Limb (tissue), 2 donors: ENCODE measurements around the gene LRTM1.
A peak's percentile ranks its signal among the peaks of the same experiment; 100 is the strongest.

Experiments
- DNase-seq, 2 donors: peaks; one replicate each; pipeline ENCODE4 v3.0.0-alpha.2; 2016; ENCODE audit errors: extremely low spot score in 2 of 2

Gene LRTM1

DNA sequence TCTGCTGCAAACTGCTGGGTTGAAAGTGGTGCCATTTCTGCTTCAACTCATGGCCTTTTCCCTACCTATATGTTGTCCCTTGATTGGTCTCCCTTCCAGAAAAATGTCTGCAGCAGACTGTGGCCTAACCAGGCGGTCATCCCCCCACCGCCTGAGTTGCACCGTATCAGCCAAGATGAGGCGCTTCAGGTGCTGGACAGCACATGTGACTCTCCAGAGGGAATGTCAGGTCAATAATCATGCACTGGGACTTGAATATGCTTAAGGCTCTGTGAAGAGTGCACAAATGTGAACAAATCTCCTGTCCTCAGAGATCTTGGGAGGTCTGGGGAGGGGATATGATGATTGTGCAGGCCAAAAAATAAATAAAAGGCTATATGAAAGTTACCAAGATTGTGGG lies 32.2 kb downstream of the LRTM1 start:
- no peak for DNase-seq

DNA sequence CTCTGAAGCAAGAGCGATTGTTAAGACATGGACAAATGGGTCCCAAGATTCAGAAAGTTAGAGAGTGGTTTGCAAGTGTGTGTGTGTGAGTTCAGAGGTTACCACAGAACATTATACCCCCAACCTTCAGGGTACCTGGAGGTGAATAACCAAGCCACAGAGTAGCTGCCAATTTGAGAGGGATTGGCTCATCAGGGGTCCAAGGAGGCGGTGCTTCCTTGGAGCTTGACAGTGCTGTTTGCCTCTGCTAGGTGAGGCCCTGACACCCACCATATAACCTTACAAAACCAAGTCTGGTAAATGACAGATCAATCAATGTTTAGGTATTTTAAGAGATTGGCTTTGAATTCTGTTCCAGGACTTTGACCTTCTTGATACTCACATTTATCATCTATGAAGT lies 35.7 kb downstream of the LRTM1 start:
- no peak for DNase-seq

GRCh38 chr3:54891540-54891897 lies 36.3 kb downstream of the LRTM1 start:
- peak; percentile 73 to 82 for DNase-seq

- no peak for DNase-seq
These were observed 38.1 kb downstream of the LRTM1 start for GRCh38 chr3:54889731-54890130.

DNA sequence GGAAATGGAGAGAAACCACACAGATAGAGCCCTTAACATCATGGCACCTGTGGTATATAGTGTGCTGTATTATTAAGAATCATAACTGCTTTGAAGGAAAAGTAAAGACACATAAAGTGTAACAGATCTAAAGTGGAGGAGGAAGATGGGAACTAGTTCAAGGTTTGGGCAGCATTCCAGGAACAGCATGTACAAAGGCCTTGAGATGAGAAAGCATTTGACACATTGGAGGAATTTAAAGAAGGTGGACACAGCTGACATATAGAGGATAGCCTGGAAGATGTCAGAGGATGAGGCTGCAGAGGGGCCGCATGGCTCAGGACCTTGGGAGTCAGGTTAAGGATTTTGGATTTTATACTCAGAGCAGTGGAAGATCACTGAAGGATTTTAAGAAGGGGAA lies 39.0 kb downstream of the LRTM1 start:
- no peak for DNase-seq

DNA sequence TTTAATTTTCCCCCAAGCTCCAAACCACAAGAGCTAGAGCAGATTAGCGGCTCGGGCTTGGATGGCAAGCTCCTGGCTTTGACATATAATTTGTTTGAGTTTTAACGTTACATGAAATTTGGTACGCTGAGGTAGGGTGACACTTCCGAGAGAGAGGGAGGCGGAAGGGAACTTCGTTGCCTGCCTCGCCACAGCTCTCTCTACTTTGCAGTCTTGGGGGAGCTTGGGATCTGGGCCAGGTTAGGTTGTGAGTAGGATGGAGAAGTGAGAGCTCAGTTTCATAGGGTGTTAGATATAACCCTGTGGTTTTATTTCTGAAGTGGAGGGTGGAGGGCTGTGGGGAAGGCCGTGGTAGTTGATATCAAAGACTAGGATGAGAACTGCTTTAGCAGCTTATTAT lies 39.7 kb downstream of the LRTM1 start:
- no peak for DNase-seq

DNA sequence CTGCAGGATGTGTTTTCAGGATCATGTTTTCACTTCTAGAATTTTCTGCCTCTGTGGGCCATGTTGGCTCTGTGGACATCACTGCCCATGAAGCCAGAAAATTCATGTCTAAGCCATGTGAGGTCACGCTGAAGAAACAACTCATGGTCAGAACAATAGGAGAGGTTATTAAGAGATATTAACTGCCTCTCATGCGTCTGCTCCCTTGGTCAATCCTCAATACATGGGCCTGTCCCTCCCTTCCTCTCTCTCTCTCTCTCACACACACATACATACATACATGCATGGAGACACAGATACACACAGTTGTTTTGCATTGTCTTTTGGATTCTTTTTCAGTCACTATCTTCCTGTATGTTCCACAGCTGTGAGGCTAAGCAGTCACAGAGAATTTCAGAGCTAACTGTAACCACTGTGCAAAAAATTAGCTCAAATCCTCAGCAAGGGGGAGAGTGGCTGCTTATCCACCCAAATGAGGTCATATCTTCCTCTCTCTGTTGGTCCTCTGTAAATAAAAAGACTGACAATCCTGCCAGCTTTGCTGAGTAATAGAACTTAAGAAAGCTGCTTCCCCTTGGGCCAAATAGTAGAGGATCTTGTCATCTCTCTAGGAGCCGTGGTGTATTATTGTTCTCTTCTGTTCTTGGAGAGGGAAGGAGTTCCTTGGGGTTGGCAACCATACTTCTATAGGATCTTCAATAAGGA lies 45.6 kb downstream of the LRTM1 start:
- DNase-seq = peak in 1 of 2 donors; percentile 56

GRCh38 chr3:54878145-54878544 lies 49.7 kb downstream of the LRTM1 start:
- no peak for DNase-seq

- no peak for DNase-seq
These were observed 50.1 kb downstream of the LRTM1 start for GRCh38 chr3:54877730-54878129.

DNA sequence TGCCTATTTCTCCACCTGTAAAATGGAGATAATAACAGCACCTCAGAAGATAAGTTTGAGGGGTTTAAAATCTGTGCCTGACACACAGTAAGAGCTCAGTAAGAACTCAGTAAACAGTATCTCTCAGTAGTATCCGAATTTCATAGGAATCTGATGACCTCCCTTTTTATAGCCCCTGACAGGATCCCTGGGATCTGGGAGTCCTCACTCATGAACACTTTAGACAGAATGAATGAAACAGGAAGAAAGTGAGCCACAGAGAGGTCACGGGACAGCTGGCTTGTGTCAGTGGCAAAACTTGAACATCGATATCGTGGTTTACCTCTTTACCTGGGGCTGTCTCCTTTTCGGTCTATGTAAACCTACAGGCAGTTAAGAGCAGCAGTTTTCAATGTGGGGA lies 51.2 kb downstream of the LRTM1 start:
- DNase-seq = no peak

DNA sequence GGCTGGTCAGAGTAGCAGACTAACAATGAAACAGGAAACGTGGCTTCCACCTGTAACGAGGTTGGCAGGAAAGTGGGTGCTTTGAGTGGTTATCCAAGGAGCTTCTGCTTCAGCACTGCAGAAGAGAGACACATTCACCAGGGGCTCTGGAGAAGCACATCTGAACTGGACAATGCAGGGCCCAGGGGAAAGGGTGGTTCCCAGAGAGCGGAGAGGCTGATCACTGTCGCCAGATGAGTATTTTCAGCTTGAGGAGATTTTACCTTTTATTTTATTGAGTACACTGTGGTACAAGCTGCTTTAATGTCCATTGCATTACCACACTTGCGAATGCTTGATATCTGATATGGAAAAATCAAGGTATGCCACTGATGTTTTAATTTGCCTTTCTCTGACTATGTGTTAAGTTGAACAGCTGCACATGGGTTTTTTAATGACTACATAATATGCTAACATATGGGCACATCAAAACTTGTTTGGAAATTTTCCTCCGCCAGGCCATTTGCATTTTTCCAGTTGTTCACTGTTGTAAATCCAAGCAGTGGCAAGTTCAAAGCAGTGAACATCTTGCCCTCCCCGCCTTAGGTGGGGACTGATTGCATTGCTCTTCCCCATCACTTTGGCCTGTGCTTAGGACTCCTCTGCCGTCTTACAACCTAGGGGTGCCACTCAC lies 52.1 kb downstream of the LRTM1 start:
- no peak for DNase-seq

DNA sequence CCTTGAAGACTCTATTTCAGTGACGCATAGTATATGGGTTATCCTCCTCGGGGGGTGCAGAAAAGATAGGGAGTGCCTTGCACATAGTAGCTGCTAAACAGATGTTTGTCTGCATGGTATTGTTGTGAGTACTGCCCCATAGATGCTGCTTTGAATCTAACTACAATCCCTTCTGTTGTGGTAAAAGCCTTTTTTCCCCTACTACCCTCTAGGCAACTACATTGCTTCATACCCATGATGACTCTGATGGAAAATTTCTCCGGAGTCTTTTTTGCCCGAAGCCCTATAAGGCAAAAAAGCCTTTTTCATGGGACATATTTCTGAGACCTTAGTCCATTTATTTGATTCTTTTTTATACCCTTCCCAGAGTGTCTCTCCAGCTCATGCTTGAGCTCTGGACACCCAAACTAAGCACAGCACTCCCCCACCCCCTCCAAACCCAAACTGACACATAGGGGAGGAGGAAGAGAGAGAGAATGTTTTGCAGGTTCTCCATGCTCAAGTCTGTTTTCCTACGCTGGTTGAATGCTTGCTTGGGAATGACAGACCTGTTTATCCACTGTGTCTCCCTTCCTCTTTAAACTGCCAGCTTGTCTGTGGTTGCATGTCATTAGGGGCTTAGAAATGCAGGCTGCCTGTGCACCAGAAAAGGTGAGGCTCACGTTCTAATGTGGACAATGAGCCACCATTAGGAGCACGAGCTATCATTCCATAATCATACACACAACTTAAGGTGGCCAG lies 52.9 kb downstream of the LRTM1 start:
- DNase-seq = no peak

DNA sequence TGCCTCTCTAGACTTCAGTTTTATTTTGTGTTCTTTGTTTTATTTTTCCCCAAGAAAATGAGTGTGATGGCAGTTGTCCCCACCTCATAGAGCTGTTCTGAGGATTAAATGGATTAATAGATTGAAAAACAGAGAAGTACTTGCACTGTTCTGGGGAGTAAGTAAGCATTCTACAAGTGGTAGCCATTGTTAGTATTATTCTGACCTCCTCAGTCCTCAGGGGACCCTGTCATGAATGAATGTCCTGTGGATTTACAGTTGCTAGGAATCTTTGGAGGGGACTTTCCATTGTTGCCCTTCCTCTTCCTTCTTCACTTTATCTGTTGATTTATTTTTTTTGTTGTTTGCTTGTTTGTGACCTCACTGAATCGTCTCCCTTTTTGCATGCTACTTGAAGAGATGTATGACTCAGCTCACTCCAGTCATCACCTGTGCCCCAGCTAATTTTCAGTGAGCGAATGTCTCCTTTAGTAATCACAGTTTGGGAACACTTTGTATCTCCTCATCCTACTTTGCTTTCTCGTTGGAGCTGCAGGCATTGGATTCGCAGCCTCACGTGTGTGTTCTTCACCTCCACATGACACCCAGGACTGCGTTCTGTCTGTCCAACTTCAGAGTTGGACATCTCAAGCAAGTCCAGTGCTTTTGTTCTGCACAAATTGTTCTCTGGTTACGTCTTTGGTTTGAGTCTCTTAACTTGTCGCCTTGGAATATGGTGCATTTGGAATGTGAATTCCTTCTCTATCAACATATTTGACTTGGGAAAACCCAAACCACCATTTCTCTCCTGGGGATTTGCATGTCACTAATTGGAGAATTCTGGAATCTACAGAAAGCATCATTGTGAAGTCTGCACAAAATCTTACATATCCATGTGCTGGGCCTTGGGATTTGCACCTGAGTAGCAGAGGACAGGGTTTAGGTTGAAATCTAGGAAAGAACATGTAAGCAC lies 54.5 kb downstream of the LRTM1 start:
- DNase-seq = no peak

GRCh38 chr3:54871867-54872266 lies 56.0 kb downstream of the LRTM1 start:
- no peak for DNase-seq

- peak; percentile 47 to 74 for DNase-seq
These were observed 57.4 kb downstream of the LRTM1 start for GRCh38 chr3:54870423-54870822.
